DOHH2 (cell line): ENCODE measurements around the gene UBAP2L.
A peak's percentile ranks its signal among the peaks of the same experiment; 100 is the strongest.

Experiments used
- EZH2phosphoT487 ChIP-seq: fragments of 200-600 bp; sonication (generic); IDR thresholded peaks from 2 replicates; pipeline ENCODE4 v1.6.1; 2017; ENCODE audit warnings: borderline replicate concordance, mild to moderate bottlenecking, antibody characterized with exemption, low read length, moderate library complexity, mixed read lengths
- TF ChIP-seq, protein P1 (sequence below): fragments of 200-600 bp; sonication (generic); IDR thresholded peaks from one replicate; pipeline ENCODE4 v1.5.1; 2014; ENCODE audit warnings: antibody characterized with exemption, mild to moderate bottlenecking, low read depth, low read length; ENCODE audit not compliant: poor library complexity, severe bottlenecking

DNA sequence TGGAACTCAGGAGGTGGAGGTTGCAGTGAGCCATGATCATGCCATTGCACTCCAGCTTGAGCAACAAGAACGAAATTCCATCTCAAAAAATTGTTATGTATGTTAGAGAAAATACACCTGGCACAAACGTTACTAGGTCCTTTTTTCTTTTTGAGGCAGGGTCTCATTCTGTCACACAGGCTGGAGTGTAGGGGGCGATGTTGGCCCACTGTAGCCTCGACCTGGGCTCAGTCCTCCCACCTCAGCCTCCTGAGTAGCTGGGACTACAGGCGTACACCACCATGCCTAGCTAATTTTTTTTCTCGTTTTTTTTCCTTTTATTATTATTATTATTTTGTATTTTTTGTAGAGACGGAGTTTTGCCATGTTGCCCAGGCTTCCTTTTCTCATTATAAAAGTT, 56.0 kb downstream of the UBAP2L start:
- TF ChIP-seq, protein P1, sequence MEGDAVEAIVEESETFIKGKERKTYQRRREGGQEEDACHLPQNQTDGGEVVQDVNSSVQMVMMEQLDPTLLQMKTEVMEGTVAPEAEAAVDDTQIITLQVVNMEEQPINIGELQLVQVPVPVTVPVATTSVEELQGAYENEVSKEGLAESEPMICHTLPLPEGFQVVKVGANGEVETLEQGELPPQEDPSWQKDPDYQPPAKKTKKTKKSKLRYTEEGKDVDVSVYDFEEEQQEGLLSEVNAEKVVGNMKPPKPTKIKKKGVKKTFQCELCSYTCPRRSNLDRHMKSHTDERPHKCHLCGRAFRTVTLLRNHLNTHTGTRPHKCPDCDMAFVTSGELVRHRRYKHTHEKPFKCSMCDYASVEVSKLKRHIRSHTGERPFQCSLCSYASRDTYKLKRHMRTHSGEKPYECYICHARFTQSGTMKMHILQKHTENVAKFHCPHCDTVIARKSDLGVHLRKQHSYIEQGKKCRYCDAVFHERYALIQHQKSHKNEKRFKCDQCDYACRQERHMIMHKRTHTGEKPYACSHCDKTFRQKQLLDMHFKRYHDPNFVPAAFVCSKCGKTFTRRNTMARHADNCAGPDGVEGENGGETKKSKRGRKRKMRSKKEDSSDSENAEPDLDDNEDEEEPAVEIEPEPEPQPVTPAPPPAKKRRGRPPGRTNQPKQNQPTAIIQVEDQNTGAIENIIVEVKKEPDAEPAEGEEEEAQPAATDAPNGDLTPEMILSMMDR = peak; percentile 43
- TF ChIP-seq EZH2phosphoT487 = no peak
